ENCODE results near the gene TXNRD3. TPM values are rescaled to one million over a fixed set of nuclear protein-coding genes. Genes with fewer than 3 reads are reported as not detected.

TXNRD3 gene
- total and polyA plus RNA-seq, 2 of the 4 experiments (the other 2 are of a cell fraction): 3.9 to 8.4 TPM

- H3K14ac ChIP-seq (replicated peaks; ENCODE audit: low read depth, low read length): no peak overlapping the region
- H4K20me1 ChIP-seq (ENCODE audit: insufficient read depth, low read length): no peaks in the 10 kb centered on the region
- no peak overlapping the region for H4K5ac ChIP-seq (ENCODE audit: low read depth, low read length)
- H3K9ac ChIP-seq (ENCODE audit: low read depth, low read length): no peak overlapping the region
- DNase-seq (no peak), ATAC-seq (ENCODE audit: low read depth) (no peak)
- H3K23ac ChIP-seq (ENCODE audit: low read depth, low read length): no peak overlapping the region
- peaks cover 2% of the 10 kb centered on the region; the same call in 1 of the 2 replicates for H3K27me3 ChIP-seq (ENCODE audit: control insufficient read depth, insufficient read depth, low read length)
- peaks cover 2% of the 10 kb centered on the region; the same call in 1 of the 2 replicates for H3K4me1 ChIP-seq (ENCODE audit: control insufficient read depth, insufficient read depth, low read length)
- peaks cover 5% of the 10 kb centered on the region; the same call in 1 of the 2 replicates for H3K9me1 ChIP-seq (ENCODE audit: insufficient read depth, low read length)
- H2BK120ac ChIP-seq (ENCODE audit: low read depth, low read length): no peak overlapping the region
- H4K91ac ChIP-seq (ENCODE audit: insufficient read depth, low read depth, low read length): no peak overlapping the region
- H3K4me3 ChIP-seq (ENCODE audit: insufficient read depth, low read depth, low read length): no peak overlapping the region
- H3K4ac ChIP-seq (ENCODE audit: low read depth, low read length): no peak overlapping the region
- no peak overlapping the region for H3K27ac ChIP-seq (ENCODE audit: insufficient read depth, low read length)
- no peak overlapping the region for H2AK5ac ChIP-seq (ENCODE audit: low read depth, low read length)
- H2BK20ac ChIP-seq (ENCODE audit: low read depth, low read length): no peak overlapping the region
- no peak overlapping the region for H2BK5ac ChIP-seq (ENCODE audit: low read depth, low read length, poor library complexity, severe bottlenecking)
- H3K79me1 ChIP-seq (ENCODE audit: low read depth in 1 of 2, low read length in 2 of 2): no peaks in the 10 kb centered on the region
- H3K4me2 ChIP-seq (ENCODE audit: low read depth, low read length): no peak overlapping the region
- peaks cover 7% of the 10 kb centered on the region for H3K36me3 ChIP-seq (ENCODE audit: control insufficient read depth, insufficient read depth, low read length)
- H2AK9ac ChIP-seq (replicated peaks; ENCODE audit: low read depth, low read length, poor library complexity): no peak overlapping the region
- no peak overlapping the region for H4K8ac ChIP-seq (ENCODE audit: low read depth in 2 of 2, low read length in 2 of 2)
- in situ Hi-C loops (cut with MboI; ENCODE audit: low sequenced_read_pairs): no loop called here
- WGBS, 2 experiments (ENCODE audit: extremely low coverage in 2 of 2, insufficient read length in 1 of 2): 100% methylated on average over 2 of the region's 6 CpGs; no CpG with 5 or more reads in 1 of the 2 experiments
- no TSS peak for BruUV-seq (replicated peaks)
- intact Hi-C loops (cut with micrococcal nuclease): no loop called here
- no peak overlapping the region for H2AFZ ChIP-seq (replicated peaks; ENCODE audit: low read length, poor library complexity)
- H3K9me3 ChIP-seq (ENCODE audit: control insufficient read depth, insufficient read depth, low read length): no peaks in the 10 kb centered on the region
- H2BK15ac ChIP-seq (ENCODE audit: low read depth, low read length): no peak overlapping the region
- no peak overlapping the region for H3K18ac ChIP-seq (ENCODE audit: low read depth, low read length)
- dilution Hi-C loops (cut with HindIII; ENCODE audit: low sequenced_read_pairs, unreplicated experiment): no loop called here
- TF ChIP-seq RCOR1 (IDR thresholded peaks at IDR 0.05; ENCODE audit: insufficient replicate concordance, low read length) (no peak), CHD1 (IDR thresholded peaks at IDR 0.05; ENCODE audit: low read depth, low read length) (no peak), POLR2A (IDR thresholded peaks at IDR 0.05; ENCODE audit: low read depth, low read length) (no peak), RFX5 (IDR thresholded peaks at IDR 0.05; ENCODE audit: low read depth, low read length) (no peak), FOS (IDR thresholded peaks at IDR 0.05; ENCODE audit: low read depth, low read length) (no peak), NFE2L2 (IDR thresholded peaks at IDR 0.05; ENCODE audit: low read depth, low read length) (no peak), USF2 (IDR thresholded peaks at IDR 0.05; ENCODE audit: low read depth, low read length) (no peak), MXI1 (IDR thresholded peaks at IDR 0.05; ENCODE audit: borderline replicate concordance, low read depth, low read length) (no peak), RAD21 (IDR thresholded peaks at IDR 0.05; ENCODE audit: low read length) (no peak), MAFK (IDR thresholded peaks at IDR 0.05; ENCODE audit: low read depth, low read length) (no peak), MAZ (IDR thresholded peaks at IDR 0.05; ENCODE audit: borderline replicate concordance, low read depth, low read length) (no peak), ELK1 (IDR thresholded peaks at IDR 0.05; ENCODE audit: borderline replicate concordance, low read depth, low read length) (no peak), SMC3 (IDR thresholded peaks at IDR 0.05; ENCODE audit: low read depth, low read length) (no peak), CTCF (conservative IDR thresholded peaks at IDR 0.05; ENCODE audit: low read depth, low read length) (no peak), BHLHE40 (IDR thresholded peaks at IDR 0.05; ENCODE audit: low read depth, low read length) (no peak), CEBPB (IDR thresholded peaks at IDR 0.05; ENCODE audit: low read depth, low read length) (no peak)
- CTCF ChIA-PET: no interaction called here
- no peak overlapping the region for H3K56ac ChIP-seq (ENCODE audit: extremely low read depth, insufficient read depth, low read length)
- POLR2A ChIA-PET (ENCODE audit: unreplicated experiment): no interaction called here
Measured at GRCh38 chr3:126604691-126605090, 50.2 kb downstream of the TXNRD3 start.
